Prostate gland (tissue), 2 donors: ENCODE results near the gene PTPRS.

Source experiments
- CTCF ChIP-seq, 4 experiments: fragments of 200-600 bp in 2 of 4; fragments of 450-650 bp in 2 of 4; sonication (generic) in 2 of 4; IDR thresholded peaks; 1 replicate in 3 of 4; 2 replicates in 1 of 4; pipeline ENCODE4 v1.5.1; 2016 to 2019; ENCODE audit warnings: antibody characterized with exemption in 4 of 4, mild to moderate bottlenecking in 2 of 4, moderate library complexity in 2 of 4
- POLR2A ChIP-seq: fragments of 450-650 bp; IDR thresholded peaks from one replicate; pipeline ENCODE4 v1.6.1; 2016; ENCODE audit warnings: antibody characterized with exemption, mild to moderate bottlenecking

GRCh38 chr19:5332501-5332900 lies 8.1 kb downstream of the PTPRS start:
- TF ChIP-seq CTCF (IDR thresholded peaks at IDR 0.05) (no peak), POLR2A (no peak)
